NCI-H2081 treated with DMSO at 0.1 percent for 48 hours (cell line): ENCODE measurements around the gene GARIN3.
"Not testable (repeated sequence)": the region's sequence is repeated elsewhere in the genome, so short reads cannot be mapped to it uniquely, and the experiment has no call there.

Source experiments
- DNase-seq: peaks from one replicate; lab custom pipeline; 2025; lab: John Stamatoyannopoulos, UW

The GARIN3 gene

DNA sequence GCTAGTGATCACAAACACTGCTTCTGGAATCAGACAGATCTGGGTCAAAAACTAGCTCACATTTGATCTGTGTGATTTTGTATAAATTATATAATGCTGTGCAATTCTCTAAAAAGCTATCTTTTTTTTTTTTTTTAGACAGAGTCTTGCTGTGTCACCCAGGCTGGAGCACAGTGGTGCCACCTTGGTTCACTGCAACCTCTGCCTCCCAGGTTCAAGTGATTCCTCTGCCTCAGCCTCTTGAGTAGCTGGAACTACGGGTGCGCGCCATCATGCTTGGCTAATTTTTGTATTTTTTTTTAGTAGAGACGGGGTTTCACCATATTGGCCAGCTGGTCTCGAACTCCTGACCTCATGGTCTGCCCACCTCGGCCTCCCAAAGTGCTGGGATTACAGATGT, 19.1 kb upstream of the GARIN3 start:
- not testable (repeated sequence) for DNase-seq

DNA sequence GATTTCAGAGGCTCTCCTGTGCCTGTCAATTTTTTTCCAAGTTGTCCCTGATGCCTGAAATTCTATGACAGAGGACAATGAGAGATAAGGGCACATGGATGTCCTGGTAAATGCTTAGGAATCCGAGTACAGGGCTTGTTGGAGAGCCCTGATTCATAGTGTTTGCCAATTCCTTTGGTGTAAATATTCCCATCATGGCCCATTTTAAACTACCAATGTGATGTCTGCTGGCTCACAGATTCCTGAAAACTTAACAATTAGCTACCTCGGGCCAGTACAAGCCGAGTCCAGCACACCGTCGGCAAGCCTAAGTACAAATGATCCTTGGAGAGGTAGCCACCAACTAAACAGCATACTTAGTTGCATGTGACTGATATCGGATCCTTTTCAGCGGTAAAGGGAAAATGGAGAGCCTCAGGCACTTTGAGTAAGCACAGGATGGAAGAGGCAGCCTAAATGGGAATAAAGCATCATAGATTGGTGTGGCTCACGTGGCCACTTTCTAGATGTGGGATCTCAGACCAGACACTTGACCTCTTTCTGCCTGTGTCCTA, 18.1 kb upstream of the GARIN3 start:
- no peak for DNase-seq

DNA sequence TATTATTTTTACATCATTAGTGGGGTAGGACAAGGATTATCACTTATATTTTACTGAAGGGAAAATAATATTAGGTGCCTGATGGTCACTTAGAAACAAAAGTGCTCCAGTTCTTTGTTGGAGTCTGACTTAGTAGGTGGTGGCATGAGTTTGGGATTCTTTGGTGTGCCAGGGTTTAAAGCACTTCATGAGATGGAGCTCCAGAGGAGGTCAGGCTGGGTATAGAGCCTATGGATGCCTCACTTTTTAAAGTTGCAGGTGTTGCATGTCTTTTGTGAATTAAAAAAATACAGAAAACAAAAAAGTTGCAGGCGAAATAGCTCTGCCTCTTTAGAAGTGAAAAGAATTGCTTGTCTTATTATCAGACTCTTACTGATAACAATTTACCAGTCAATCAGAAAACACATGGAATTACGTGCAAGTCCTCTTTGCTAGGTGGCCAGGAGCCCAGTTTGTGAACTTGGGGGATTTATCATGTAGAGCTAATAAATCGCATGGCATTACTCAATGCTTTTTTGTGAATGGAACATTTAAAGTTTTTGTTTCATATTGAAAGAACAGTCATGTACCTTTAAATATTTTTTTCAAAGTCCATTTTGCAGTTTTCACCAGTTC, 16.2 kb upstream of the GARIN3 start:
- no peak for DNase-seq

DNA sequence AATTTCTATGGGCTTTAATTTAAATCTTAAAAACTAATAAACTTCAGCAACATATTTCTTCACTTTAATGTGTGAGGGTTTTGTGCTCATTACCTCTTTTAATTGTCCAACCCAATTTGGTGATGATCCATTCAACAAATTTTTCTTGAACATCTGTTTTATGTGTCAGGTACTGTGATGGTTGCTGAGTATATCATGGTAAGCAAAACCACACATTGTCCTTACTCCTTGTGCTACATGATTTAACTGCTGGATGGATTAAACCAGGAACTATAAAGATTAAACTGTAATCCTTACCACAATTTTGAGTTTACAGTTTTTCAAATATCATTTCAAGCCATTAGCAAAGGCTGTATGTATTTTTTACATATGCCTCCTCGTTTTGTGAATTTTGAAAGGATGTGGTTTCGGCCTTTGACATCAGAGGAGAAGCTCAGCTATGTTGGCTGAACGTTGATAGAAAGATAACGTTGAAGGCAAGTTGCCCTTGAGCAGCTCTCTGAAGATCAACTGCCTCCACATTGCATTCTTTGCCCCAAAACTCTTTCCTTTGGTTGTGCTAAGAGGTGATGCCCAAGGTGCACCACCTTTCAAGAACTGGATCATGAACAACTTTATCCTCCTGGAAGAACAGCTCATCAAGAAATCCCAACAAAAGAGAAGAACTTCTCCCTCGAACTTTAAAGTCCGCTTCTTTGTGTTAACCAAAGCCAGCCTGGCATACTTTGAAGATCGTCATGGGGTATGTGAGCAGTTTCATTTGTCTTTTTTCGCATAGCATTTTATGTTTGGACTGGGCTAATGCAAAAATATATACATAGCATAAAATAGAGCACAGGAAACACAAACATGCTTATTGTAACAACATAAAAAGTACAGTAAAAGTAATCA, 14.6 kb upstream of the GARIN3 start, which contains the start of gene ITK:
ITK (plus strand) TSS at position 467 of the 891 bp plus-strand sequence; CDS start at position 605, 138 bp downstream.
- no peak for DNase-seq

DNA sequence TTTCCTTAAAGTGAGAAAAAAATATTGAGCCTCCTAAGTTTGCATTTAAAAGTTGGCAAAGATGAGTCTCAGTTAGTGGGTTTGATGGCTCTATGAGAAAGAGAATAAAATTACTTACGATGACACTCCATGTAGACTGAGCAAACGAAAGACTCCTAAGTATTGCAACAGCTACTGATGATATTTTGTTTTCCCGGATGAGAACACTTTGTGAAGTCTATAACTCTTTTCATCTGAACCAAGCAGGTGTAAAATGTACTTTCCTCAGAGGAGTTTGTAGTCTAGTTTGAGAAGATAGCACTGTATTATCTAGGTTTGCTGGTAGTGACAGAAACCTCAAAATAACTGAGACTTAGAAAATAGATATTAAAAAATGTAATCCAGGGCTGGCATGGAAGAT, 12.9 kb upstream of the GARIN3 start:
- no peak for DNase-seq

DNA sequence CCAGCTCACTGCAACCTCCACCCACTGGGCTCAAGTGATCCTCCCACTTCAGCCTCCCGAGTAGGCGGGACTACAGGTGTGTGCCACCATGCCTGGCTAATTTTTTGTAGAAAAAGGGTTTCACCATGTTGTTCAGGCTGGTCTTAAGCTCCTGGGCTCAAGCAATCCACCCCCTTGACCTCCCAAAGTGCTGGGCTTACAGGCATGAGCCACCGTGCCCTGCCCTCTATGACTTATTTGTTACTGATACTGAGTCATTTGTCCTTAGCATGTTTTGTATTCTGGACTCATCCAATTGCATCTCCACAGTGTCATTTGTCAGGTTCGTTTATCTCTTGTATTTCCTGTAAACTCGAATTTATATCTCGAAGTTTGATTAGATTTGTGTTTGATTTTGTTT, 11.9 kb upstream of the GARIN3 start:
- no peak for DNase-seq

DNA sequence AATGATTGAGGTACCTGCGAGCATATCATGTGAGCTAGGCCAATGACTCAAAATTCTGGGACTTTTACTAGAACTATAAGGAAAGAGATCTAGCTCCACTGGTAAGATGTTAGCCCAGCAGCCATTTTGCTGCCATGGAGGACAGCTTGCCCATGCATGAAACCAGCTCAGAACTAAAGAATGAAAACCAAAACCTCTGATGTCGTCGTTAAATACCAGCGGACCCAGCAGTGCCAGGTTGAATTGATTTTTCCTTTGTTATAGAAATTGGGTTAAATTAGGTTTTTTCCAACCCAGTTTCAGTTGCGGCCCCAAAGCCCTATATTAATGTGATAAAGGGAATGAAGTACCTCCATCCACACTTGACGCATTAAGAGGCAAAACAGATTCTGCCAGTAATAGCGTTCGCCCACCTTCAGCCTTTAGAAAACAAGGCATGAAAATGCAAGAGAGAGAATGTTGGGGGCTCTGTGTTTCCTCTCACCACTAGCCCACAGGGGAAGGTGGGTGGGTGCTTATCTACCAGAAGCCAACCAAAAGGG, 9.1 kb upstream of the GARIN3 start:
- no peak for DNase-seq

DNA sequence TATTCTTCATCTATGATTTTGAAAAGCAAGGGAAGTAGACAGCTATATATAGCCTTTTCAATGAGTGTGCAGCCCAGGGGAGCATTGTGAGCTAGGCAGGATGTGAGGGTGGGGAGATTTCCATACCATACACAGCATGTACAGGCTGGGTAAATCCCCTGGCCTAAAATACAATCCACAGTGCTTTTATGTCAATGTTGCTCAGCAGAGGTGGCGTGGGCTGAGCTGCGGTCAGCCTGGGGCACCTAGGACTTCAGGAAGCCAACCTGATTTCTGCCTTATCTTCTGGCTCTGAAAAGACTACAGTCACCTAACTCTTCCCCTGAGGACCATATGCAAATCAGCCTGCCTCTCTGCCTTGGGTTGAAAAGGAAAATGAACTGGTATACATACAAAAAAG, 6.3 kb upstream of the GARIN3 start:
- no peak for DNase-seq

DNA sequence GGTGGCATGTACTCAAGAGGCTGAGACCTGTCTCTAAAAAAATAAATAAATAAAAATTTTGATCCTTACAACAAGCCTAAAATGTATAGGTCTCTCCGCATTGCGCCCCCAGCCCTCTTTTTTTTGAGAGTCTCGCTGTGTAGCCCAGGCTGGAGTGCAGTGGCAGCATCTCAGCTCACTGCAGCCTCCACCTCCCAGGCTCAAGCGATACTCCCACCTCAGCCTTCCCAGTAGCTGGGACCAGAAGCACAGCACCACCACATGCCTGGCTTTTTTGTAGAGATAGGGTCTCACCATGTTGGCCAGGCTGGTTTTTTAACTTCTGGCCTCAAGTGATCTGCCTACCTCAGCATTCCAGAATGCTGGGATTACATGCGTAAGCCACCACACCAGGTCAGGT, 2.2 kb upstream of the GARIN3 start:
- no peak for DNase-seq

DNA sequence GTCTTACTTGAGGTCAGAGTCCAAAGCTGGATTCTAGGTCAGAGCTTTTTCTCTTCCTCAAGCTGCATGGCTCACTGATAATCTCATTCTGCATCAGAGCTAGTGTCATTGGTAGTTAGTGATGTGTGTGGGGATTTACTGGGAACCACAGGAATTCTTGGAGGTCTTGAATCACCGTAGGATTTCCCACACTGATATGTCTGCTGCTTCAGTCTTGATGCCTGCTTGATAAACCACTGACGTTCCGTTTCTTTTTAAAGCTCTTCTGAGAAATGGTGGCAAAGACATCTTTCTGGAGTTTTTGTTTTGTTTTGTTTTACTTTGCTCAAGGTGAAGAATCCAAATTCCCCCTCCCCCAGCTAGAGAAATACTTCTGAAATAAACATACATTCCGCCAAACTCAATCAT, 1.2 kb upstream of the GARIN3 start:
- DNase-seq: no peak

DNA sequence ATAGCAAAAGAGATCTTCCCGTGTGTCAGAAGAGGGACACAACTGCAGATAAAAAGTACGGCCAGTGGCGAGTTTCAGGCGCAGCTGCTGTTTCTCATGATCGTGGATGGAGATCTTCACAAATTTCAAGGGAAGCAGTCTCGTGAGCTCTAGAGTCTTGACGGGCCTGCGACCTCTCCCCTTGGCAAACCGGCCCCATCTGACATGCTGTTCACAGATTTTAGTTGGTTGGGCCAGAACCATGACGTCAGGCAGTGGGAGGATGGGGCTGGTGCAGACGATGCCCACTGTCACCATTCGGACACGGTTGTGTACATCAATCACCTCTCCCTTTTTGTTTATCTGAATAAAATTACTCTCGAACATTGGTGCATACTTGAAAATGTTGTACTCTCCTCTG, 396 bp downstream of the GARIN3 start:
- no peak for DNase-seq

DNA sequence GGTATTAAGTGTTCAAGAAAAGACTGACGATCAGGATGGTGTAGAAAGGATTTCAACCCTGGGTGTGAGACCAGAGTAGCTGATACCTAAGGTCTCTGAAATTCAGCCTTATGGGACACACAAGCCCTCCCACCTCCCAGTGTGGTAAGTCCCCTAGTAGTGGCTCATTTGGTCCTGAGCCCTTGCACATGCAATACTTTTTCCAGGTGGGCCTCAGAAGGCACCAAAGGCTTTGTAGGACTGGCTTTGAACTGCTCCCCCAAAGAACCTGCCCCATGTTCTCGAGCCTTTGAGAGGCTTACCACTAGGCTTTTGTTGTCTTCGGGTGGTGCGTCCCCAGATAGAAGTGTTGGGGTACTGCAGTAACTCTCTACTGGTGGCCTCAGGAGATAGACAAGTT, 803 bp downstream of the GARIN3 start:
- no peak for DNase-seq

DNA sequence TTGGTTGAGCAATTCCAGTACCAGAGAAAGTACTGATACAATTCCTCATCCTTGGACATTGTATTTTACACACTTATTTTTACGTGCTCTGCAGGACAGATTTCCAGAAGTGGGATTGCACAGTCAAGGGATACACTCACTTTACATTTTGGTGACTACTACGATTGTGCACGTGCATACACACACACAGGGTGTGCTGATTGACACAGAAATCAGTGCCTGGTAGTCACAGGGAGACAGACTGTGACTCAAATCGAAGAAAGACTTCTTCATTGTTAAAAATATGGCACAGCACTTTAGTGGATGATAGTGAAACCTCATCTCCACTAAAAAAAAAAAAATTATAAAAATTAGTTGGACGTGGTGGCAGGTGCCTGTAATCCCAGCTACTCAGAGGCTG, 1.5 kb downstream of the GARIN3 start:
- DNase-seq: no peak

DNA sequence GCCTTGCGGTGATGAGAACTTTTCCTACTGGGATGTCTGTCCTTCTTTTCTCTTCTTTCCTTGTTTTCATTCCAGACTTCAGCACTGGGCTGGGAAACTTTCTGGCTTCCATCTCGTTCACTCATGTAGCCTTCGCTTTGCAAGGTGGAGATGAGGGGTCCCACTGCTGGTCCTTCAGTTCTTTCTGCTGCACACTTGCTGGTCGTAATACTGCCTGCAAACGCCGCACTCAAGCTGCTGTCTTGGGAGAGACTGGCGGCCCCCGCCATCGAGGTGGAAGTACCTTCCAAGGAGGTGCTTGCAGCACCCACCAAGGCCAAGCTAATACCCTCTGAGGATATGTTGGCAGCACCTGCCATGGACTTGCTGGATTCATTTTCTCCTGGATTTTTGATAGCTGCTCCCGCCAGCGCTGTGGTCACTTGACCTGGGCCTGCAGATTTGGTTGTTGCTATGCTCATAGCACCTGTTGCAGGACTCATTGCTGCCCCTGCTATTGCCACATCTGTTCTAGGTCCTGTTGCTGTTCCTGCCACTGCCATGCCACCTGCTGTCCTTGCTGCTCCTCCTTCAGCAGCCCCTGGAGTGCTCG, 3.0 kb downstream of the GARIN3 start:
- no peak for DNase-seq

DNA sequence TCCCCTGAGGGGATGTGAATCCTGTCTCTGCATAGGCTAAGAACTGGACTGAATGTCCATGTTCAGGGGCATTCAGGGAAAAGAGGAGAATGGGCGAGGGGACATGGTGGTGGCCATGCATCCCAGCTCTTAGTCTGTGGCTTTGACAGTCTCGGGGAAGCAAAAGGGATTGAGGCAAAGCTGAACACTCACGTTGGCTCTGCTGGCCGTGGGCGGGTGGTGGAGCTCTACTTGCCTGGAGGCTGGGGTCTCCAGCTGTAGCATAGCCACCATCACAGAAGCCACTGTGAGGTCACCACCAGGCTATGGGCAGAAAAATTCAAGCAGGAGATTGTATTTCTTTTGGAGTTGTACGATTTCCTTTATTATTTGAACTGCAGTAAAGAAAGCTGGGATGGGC, 4.1 kb downstream of the GARIN3 start:
- no peak for DNase-seq

DNA sequence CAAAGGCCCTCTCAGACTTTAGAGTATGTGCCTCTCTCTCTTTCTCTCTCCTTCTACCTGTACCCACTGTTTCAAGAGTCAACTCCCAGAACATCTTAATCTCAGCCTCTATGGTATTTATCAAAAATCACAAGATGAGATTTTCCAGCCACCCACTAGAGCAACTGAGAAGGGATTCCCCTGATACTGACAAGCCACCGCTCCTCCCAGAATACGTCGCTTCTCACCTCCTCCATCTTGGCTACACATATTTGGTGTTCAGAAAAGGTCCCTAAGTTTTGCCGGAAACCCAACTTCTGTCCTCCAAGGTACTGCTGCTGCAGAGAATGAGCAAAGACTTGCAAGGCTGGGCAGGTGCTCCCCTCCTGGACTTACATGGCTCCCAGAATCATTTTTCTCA, 6.1 kb downstream of the GARIN3 start:
- no peak for DNase-seq

DNA sequence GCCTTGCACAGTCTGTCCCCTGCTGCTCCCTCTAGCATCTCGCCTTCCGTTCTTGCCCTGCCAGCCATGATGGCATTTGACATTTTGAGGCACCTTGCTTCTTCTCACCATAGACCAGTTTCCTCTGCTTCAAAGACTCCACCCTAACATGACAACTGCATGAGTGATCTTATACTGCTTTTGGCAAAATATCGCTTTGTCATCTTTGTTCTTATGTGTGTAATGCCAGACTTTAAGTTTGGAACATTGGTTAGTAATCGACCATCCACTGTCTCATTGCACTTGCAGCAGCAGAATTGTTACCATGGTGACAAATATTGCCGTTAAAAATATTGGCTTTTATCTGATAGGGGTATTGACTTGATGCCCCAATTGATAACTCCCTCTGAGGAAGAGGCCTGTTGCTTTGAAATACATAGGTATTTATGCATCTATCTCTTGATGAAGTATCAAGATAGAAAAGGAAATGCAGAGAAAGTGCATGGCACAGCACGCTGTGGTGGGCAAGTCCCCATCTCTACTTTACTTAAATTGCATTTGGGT, 6.8 kb downstream of the GARIN3 start:
- DNase-seq: no peak

DNA sequence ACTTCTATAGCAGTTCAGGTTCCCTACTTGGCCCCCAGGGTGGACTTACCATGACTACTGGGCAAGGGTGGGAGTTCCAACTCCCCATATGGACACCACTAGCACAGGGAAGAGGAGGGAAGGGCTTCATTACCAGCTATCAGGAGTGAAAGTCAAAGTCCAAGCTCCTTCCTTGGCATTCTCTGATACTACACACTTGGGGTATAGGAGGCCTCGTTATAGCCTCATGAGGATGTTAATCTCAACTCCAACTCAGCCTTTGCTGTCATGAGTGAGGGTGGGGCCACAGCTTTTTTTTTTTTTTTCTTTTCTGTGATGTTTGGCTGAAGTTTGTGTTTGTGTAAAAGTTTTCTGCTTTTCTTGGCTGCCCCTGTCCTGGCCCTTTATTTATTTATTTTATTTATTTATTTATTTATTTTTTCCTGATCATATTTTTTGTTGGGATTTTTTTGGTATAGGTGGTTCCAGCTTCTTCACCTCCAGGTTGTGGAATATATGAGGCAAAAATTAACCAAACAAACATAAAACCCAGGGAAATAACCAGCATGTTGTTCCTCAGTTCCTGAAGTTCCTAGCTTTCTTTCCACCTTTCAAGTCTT, 8.7 kb downstream of the GARIN3 start:
- no peak for DNase-seq

DNA sequence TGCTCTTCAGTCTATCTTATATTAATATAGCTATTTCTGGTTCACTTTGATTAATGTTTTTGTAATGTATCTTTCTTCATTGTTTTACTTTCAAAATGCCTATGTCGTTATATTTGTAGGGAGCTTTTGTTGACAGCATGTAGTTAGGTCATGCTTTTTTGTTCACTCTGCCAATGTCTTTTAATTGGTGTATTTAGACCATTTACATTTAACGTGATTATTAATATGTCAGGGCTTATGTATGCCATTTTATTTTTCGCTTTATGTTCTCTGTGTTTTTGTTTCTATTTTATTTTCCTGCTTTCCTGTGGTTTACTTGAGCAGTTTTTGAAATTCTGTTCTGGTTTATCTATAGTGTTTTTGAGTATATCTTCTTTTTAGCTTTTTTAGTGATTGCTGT, 10.8 kb downstream of the GARIN3 start:
- DNase-seq: no peak

DNA sequence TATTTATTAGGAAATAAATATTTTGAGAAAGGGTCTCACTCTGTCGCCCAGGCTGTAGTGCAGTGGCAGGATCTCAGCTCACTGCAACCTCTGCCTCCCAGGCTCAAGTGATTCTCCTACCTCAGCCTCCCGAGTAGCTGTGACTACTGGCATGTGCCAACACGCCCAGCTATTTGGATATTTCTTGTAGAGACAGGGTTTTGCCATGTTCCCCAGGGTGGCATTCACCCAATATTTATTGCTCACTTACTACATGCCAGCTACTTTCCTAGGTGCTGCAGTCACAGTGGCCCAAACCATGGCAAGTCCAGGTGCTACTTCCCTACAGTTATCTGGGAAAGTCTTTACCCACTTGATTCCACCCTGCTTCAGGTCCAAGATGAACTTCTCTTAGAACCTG, 15.1 kb downstream of the GARIN3 start:
- DNase-seq: no peak

DNA sequence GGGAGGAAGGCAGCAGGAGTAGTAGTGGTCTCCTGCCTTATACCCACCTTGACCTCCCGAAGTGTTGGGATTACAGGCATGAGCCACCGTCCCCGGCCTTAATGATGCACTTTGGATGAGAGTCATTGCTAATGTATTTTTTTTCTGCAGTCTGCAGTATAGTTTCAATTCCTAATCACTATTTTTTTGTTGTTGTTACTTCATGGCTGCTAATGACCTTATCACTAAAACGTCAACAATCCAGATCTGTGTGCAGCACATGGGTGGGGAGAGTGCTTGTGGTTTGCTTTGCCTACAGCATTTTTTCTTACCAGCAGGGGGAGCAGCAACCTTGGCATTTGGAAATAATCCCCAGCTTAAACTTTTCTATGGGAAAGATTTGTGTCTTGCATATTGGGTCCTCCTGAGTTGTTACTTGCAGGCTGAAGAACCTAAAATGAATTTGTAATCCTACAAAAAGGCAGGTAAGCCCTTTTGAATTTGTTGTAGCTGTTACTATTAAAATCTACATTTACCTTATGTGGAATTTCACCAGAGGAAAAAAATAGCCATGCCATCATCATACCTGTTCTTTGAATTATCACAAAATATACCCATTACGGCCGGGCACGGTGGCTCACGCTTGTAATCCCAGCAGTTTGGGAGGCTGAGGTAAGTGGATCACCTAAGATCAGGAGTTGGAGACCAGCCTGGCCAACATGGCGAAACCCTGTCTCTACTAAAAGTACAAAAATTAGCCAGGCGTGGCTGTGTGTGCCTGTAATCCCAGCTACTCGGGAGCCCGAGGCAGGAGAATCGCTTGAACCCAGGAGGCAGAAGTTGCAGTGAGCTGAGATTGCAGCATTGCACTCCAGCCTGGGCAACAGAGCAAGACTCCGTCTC, 17.1 kb downstream of the GARIN3 start:
- DNase-seq: no peak
